Measurements from ENCODE around the gene ATG2A.

DNA sequence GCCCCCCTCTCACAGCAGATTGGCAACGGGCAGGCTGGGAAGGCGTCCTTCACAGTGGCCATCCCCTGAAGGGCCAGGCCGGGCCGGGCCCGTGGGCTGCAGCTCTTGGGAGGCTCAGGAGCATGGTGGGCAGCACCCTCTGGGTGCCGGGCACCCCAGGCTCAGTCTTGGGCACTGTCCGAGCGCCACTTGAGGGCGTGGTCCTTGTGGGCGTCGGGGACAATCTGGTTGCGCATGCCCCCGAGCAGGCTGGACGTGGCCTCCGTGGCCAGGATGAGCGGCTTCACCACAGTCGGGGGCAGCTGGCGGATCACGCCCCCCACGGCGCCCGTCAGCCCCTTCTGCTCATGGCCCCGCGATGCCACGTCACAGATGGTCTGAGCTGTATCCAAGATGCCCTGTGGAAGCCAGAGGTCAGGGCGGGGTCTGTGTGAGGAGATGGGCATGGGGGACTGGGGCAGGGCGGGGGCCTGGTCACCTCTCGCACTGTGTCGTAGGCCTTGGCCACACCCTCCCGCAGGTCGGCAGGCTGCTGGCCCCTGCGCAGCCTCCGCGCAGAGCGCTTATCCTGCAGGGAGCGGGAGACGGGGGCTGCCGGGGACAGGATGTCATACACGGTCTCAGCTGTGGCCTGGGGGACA, 22.1 kb downstream of the ATG2A start:
- TF ChIP-seq, protein P1, sequence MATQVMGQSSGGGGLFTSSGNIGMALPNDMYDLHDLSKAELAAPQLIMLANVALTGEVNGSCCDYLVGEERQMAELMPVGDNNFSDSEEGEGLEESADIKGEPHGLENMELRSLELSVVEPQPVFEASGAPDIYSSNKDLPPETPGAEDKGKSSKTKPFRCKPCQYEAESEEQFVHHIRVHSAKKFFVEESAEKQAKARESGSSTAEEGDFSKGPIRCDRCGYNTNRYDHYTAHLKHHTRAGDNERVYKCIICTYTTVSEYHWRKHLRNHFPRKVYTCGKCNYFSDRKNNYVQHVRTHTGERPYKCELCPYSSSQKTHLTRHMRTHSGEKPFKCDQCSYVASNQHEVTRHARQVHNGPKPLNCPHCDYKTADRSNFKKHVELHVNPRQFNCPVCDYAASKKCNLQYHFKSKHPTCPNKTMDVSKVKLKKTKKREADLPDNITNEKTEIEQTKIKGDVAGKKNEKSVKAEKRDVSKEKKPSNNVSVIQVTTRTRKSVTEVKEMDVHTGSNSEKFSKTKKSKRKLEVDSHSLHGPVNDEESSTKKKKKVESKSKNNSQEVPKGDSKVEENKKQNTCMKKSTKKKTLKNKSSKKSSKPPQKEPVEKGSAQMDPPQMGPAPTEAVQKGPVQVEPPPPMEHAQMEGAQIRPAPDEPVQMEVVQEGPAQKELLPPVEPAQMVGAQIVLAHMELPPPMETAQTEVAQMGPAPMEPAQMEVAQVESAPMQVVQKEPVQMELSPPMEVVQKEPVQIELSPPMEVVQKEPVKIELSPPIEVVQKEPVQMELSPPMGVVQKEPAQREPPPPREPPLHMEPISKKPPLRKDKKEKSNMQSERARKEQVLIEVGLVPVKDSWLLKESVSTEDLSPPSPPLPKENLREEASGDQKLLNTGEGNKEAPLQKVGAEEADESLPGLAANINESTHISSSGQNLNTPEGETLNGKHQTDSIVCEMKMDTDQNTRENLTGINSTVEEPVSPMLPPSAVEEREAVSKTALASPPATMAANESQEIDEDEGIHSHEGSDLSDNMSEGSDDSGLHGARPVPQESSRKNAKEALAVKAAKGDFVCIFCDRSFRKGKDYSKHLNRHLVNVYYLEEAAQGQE (IDR thresholded peaks at IDR 0.05; ENCODE audit: insufficient replicate concordance, low read depth), result no peak
- TF ChIP-seq POLR2AphosphoS5 (IDR thresholded peaks at IDR 0.05; ENCODE audit: low read depth), result no peak
- no peak for TF ChIP-seq CTCF (IDR thresholded peaks at IDR 0.05; ENCODE audit: insufficient read depth, low read length)
- TF ChIP-seq SPI1 (IDR thresholded peaks at IDR 0.05; ENCODE audit: borderline replicate concordance, low read depth), result no peak
- no peak for TF ChIP-seq GABPA (IDR thresholded peaks at IDR 0.05; ENCODE audit: low read depth)

All from HL-60 (cell line).